ENCODE results near the gene FRMD5.
"Not testable (repeated sequence)": the region's sequence is repeated elsewhere in the genome, so short reads cannot be mapped to it uniquely, and the experiment has no call there.

FRMD5 gene

DNA sequence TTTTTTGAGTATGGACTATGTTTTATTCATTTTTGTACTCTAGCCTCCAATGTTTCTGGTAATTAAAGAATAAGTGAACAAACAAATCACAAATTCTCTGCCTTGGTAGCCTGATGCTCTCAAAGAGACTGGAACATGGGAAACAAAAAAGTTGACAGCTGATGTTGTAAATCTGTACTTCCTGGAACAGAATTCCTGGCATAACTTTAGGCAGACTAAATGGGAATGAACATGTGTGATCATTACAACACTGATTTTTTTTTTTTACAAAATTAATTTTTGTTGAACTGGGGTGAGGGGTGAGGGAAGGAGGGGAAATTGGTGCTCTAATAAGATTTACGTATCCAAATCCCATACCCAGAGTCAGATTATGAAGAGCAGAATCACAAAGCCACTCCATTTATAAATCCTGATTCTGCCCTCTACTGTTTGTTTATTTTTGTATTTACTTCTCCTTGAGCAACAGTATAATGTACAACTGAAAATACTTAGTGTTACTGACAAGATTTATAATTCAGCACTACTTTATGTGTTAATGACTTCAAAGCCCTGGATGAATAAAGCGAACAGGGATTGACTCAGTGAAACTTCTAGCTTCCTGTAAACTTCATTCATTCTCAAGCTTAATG lies 165.0 kb downstream of the FRMD5 start:
- no peak for FAIRE-seq

DNA sequence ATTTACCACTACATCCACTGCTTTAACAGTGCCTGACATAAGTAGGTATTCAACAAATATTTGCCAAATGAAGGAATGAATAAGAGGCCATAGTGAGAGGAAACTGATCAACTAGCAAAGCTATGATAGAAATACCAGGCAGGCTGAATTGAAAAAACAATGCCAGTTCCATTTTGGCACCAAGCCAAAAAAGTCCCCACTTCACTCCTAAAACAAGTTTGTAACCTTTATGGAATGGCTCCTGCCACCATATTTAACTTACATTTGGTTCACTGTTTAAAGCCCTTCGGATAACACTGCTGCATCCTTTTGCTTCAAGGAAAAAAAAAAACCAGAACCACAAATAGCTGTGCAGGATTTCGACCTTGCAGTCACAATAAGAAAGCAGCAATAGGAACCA lies 166.1 kb downstream of the FRMD5 start:
- no peak for FAIRE-seq

DNA sequence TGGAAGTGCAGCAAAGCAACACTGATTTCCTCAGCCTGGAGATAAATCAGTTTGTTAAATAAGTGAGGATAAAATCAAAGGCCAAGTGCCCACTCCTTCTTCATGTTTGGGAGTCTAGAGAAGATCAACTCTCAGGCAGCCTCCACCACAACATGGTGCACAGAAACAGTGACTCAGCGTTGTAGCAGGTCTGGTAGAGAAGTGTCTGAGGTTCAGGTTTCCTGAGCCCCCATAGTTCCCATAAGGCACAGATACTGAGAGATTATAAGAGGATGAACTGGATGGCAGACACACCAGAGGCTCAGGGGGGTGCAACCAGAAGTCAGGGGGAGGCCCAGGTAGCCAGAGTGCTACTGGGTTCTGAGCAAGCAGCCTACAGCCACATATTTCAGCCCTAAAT lies 166.7 kb downstream of the FRMD5 start:
- no peak for FAIRE-seq

DNA sequence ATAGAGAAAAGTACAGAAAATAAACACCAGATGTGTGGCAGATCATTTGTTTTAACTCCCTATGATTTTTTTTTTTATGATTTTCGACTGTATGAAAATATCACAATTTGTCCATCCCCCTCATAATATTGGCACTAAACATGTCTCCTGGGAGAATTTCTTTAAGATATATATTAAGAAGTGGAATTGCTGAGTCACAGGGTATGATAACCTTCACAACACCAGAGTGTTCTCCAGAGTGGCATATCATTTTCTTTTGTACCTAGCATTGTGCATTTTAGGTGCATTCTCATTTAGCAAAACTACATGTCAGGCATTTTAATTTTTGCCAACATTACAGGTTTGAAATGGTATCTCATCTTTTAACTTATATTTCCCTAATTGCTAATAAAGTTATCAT lies 170.9 kb downstream of the FRMD5 start:
- no peak for FAIRE-seq

DNA sequence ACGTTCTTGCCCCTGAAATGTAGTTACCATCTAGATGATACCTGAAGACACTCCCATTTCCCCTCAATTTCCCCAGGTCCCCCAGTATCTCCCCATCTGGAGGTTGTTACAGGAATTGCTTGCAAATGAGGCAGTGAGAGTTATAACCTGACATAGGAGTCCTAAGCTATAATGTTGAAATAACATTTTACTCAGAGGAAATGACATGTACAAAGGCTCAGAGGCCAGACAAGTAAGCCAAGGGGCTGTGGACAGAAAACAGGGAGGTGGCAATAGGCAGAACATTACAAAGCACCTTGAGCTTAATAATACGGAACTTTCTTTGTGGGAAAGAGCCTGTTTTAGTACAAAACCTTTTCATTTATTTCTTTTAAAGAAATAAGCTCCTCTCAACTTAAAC lies 171.9 kb downstream of the FRMD5 start:
- FAIRE-seq: no peak

DNA sequence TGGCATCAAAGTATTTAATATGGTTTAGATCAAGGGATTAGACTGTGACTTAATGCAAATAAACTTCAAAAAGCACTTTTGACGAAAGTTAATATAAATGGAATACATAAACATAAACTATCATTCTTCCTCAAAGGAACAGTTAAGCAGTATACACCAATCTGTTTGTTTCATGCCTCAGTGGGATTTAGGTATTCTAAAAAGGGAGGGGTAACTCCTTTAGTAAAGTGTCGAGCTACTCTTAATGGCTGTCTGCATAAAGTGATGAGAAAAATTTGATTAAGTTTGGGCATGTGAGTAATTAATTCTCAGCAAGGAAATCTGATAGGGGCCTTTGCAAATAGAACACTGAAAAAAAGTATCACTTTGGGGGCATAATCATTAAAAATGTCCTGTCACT lies 176.9 kb downstream of the FRMD5 start:
- FAIRE-seq: no peak

DNA sequence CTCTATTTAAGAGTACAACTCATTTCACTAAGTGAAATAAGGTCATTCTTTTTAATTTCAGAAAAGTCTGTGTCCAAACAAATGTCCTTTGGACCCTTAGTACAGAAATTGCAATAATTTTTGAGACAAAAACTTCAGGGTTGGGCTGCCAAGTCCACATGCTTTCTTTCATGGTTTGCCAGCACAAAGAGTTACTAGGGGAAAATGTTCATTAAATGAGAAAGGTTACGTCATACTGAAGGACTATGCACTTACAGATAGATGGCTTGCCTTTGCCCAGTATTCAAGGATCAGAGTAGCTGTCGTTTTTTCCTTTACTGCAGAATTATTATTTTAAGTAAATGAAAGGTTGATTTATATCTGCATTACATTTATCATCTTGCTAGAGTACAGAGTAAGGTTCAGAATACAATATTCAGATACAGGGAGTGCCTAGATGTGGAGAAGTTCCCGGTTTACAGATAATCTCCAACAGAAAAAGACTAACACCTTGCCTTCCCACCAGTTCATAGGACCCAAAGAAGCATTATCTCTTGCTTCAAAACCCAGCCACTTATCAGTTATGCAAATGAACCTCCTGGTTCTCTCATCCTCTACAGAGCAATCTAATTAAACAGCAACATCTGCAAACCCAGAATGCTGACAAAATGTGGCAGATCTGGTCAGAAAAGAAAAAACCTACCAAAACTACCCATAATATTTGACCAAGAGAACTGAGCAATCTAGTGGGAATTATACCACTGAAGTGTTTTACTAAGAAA lies 179.3 kb downstream of the FRMD5 start:
- FAIRE-seq: no peak

DNA sequence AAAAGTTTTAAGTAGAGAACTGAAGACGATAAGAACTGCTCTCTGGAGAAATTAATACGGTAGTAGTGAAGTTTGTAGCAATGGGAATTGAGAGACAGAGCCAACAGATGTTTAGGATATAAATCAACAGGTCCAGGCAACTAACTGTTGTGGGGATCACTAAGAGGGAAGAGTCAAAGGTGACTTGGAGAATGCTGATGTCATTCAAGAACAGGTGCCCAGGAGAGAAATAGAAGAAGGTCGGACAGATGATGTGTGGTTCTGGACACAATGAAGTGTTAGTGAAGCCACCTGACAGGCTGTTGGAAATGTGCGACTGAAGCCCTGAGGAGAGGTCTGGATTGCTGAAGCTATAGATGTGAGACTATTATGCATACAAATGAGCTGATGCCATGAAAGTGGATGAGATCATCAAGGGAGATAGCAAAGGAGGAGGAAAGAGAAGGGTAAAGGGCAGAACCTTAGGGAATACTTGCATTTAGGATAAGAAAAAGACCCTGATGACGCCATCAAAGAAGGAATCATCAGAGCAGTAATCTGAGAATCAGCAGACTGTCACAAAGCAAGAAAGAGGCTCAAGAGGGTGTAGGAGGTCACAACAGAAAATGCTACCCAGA lies 183.7 kb downstream of the FRMD5 start:
- no peak for FAIRE-seq

DNA sequence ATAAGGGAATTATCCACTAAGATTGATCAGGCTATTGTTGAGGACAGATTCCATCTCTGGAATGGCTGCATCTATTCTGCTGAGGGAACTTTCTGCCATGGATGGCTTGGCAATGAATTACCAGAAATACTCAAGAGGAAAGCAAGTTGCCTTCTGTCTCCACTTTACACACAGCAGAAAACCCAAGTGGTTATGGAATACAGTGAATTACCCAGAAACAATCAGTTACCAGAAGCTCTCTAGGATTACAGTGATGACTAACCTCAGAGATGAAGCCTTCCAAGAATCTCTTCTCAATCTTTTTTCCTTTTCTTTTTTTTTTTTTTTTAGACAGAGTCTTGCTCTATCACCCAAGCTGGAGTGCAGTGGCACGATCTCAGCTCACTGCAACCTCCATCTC lies 185.0 kb downstream of the FRMD5 start:
- no peak for FAIRE-seq

DNA sequence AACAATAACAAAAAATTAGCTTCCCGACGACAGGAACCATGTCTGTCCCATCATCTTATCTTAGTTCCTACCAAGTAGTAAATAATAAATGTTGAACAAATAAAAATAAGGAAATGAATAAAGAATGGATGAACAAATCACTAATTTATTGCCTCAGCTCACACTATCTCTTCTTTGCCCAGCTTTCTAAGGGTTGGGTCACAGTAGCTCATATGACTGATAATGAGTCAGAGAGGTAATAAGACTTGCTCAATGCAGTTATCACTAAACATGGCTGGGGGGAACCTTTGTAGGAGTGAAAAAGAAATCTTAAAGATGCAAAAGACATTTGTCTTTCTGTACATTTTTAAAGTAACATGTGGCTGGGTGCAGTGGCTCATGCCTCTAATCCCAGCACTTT lies 186.0 kb downstream of the FRMD5 start:
- FAIRE-seq: no peak

DNA sequence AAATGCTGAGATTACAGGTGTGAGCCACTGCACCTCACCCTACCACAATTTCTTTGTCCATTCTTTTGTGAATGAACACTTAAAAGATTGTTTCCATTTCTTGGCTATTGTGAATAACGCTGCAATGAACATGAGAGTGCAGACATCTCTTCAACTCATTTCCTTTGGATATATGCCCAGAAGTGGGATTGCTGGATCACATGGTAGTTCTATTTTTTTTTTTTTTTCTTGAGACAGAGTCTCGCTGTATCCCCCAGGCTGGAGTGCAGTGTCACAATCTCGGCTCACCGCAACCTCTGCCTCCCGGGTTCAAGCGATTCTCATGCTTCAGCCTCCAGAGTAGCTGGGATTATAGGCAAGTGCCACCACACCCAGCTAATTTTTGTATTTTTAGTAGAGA lies 194.8 kb downstream of the FRMD5 start:
- FAIRE-seq: not testable (repeated sequence)

DNA sequence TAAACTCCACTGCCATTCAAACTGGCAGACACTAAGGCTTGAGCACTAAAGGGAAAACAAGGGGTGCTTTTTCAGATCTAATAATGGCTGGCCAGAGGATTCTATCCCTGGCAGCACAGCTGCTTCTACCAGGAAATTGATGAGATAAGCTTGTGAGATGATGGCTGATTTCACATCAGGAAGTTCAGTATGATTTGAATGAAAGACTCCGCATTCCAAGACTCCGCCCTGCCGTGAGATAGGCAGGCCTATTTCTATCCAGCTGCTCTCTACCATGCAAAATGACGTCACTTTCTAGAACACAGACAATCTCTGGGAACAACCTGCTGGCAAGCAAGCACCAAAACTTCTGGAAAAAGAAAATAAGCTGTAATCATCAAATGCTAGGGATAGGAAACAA lies 196.5 kb downstream of the FRMD5 start:
- FAIRE-seq: no peak

DNA sequence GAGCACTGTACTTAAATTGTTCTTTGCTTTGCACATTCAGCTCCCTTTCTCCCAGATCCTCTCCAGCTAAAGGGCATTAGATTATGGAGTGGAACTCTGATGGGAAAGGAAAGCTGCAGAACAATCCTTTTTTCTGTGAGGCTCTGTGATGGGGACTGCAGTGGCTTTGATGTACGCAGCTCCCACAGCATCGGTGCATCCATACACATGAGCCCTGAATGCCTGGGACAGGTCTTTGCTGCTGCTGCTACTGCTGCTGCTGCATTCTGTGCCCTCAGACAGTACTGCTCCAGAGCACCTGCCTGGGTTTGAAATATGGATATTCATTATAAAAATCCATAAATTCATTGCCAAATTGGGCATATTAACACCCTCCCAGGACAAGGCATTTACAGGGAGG lies 203.9 kb downstream of the FRMD5 start:
- FAIRE-seq: no peak

DNA sequence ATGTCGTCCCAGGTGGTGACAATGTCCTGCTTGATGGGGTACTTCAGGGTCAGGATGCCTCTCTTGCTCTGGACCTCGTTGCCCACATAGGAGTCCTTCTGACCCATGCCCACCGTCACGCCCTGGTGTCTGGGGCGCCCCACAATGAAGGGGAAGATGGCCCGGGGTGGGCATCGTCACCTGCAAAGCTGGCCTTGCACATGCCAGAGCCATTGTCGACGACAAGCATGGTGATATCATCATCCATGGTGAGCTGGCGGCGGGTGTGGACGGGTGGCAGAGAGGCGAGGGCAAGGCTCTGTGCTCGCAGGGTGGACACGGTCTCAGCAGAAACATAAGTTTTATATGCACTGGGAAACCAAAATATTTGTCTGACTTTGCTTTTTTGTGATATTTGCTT lies 205.1 kb downstream of the FRMD5 start:
- FAIRE-seq: no peak

DNA sequence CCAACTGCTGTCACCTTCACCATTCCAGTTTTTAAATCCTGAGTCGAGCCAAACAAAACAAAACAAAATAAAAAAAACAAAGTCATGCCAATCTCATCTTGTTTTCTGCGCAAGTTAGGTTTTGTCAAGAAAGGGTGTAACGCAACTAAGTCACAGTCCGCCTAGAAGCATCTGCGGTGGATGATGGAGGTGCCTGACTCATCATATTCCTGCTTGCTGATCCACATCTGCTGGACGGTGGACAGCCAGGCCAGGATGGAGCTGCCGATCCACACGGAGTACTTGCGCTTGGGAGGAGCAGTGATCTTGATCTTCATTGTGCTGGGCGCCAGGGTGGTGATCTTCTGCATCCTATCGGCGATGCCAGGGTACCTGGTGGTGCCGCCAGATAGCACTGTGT lies 206.2 kb downstream of the FRMD5 start:
- FAIRE-seq: no peak

DNA sequence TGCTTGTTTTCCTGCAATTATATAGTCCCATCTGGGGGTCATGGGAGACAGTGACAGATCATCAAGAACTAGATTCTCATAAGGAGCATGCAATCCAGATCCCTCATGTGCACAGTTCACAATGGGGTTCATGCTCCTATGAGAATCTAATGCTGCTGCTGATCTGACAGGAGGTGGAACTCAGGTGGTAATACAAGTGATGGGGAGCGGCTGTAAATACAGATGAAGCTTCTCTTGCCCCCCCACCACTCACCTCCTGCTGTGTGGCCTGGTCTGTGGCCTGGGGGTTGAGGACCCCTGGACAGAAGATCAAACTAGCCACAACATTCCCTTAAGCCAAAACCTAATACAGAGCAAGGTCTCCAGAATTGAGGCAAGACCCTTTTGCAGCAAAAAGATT lies 207.1 kb downstream of the FRMD5 start:
- no peak for FAIRE-seq

DNA sequence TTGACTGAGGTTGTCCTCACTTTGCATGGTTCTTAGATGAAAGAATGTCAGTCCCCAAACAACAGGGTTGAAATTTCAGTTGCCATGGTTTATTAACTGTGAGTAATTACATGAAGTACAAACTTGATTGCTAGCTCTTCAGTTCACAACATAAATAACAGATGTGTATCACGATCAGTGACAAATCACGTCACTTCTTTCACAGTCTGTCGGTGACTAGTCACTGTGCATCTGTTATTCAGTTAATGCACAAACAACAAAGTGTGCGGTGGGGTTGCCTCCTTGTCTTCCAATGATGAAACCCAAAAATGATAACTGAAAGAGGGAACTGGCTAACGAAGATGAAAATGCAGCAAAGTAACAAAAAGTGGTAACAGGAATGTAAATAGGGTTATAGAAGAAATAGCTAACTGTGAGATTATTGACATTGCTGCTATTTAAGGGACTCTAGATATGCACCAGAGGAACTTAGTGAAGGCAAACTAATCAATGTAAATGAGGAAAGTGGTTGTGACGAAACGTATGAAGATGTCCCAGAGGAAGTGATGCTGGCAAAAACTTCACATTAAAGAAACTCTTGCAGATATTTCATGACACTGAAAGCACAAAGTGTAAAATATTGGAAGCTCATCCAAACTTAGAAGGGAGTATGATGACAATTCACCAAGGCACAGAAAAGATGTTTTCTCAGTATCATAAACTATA lies 208.9 kb downstream of the FRMD5 start:
- FAIRE-seq: no peak

DNA sequence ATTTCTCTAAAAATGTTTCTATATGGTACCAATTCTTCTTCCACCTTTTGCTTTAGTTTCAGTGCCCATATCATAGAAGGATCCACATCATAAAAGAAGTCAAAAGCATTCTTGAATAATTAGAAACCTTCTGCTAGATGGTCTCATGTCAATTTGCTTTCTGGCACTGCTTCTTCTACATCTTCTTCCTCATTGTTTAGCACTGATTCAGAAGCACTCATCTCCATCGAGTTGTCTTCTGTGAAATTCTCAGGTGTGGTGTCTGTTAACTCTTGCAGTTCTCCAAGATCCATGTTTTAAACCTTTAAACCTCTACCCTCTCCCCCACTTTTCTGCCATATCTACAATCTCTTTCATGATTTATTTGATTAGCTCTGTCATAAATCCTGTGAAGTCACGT lies 213.5 kb downstream of the FRMD5 start:
- no peak for FAIRE-seq

DNA sequence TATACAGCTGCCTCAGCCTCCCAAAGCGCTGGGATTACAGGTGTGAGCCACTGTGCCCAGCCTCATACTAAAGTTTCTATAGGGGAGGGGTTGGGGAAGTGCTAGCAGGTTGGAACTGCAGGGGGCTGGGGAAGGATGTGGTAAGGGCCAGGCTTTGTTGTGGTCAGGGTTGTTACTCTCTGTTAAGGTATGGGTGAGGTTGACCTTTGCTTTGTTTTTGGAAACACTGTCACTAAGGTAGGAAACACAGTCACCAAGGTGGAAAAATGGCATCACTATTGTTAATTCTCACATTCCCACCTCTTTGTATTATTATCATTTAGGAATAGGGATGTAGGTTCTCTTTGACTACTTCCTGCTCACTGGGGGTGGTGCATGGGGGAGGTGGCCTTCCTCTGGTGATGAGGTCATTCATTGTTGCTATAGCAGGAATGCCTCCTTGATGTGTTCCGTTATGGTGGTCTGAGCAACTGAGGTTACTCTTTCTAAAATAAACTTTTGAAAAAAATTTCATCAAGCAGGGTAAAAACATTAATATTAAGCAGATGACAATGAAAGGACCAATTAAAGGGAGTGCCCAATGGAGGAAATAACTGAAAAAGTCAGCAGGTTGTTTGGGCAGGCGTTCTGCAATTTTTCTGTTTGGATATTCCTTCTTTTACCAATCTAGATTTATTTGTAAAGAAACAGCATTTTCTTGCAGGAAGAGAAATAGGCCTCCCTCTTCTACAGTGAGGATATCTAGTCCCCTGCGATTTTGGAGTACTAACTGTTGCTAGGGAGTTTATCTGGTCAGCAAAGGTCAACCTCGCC lies 217.8 kb downstream of the FRMD5 start:
- FAIRE-seq: no peak

DNA sequence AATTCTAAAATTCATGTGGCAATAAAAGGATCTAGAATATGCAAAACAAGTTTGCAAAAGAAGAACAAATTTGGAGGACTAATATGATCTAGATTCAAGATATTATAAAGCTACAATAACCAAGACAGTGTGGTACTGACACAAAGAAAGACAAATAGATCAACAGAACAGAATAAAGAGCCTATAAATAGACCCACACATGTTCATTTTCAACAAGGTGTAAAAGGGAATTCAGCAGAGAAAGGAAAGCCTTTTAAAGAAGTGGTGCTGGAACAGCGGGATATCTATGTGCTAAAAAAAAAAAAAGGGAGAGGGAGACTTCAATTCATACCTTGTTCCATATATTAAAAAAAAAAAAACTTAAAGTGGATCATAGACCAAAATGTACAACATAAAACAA lies 219.3 kb downstream of the FRMD5 start:
- FAIRE-seq: peak; percentile 8

DNA sequence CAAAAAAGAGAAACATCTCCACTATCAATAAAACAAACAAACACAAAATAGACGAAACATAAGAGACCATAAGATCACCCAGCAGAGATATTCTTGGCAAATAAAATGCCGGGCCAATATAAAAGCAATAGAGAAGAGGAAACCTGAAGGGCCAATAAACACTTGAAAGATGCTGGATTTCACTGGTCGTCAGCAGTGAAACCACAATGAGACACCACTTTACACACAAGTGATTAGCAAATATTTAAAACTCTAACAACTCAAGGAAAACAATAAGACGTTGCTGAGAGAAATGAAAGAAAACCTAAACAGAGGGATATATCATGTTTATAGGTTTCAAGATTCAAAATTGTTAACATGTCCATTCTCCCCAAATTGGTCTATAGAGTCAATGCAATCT lies 219.7 kb downstream of the FRMD5 start:
- FAIRE-seq: no peak

DNA sequence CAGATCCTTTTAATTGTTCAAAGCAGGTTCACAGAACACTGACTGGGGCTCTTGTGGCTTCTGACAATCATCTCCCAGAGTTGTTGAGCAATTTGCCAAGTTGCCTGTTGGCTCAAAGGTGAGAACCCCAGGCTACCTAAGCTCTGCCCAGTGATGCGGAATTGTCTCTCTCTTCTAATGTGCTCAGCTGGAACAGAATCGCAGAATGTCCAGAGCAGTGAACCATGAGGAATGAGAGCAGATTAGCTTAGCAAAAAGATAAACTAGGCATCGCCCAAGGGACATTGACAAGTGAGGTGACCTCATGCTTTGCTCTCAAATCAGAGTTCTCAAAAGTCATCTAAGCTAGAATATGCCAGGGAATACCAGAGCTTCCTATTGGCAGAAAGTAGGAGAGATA lies 220.2 kb downstream of the FRMD5 start:
- FAIRE-seq: no peak

DNA sequence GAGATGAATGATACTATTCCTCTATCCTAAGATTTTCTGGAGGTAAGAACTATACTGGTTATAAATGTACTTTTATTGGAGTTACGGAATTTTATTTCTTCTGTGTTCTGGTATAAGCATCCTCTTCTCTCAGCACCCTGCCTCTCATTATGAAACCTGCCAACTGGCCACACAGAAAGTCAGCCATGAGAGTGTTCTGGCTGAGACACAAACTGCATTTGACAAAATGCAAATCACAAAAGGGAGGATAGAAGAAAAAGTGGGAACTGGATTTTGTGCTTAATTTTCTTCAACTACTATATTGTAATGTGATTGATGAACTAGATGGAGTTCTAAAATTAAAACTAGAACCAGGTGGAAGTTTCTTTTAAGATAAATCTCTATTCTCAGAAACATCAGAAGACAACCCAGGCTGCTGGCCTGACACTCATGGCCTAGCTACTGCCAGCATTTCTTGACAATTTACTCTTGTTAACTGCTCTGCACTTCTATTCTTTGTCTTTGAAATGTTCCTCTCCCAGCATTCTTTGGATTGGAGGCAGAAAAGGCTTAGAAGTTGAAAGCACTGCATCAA lies 225.2 kb downstream of the FRMD5 start:
- FAIRE-seq: no peak
